ENCODE measurements around the gene SPATA1.

- no peak for TF ChIP-seq CTCF (IDR thresholded peaks at IDR 0.05; ENCODE audit: low read depth, low read length)
- no peak for TF ChIP-seq EZH2phosphoT487 (IDR thresholded peaks at IDR 0.05; ENCODE audit: low read depth)
These were observed 12.4 kb upstream of the SPATA1 start for GRCh38 chr1:84493747-84494146.
